Measurements from ENCODE around the gene MIS18A. TPM values are rescaled to one million over a fixed set of nuclear protein-coding genes. Genes with fewer than 3 reads are reported as not detected.

MIS18A gene
- total RNA-seq, 1 experiment from 2014 or later = 10.9 TPM

DNA sequence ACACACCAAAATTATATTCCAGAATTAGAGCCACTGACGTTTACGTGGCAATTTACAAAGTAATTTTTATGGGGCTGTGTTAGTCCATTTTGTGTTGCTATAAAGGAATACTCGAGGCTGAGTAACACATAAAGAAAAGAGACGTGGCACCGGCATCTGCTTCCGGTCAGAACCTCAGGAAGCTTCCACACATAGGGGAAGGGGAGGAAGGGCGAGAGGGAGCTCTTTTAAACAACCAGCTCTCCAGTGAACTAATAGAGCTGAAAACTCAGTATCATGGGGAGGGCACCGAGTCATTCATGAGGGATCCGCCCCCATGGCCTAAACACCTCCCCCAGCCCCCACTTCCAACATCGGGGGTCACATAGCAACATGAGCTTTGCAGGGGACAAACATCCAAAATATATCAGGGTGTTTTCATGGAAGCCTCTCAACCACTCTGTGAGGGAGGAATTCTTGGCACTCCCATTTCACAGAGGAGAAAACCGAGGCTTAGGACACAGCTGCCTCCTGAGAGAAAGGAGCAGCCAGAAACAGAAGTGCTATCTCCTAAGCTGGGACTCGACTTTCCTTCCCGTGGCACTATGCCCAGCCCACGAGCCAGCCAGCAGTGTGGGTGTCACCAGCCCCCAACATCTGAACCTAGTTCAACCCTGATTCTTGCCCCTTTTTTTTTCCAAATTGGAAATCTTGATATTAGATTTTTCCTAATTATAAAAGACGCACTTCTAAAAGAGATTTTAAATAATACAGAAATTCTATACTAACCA, 29.2 kb downstream of the MIS18A start:
- H3K27me3 Mint-ChIP-seq (ENCODE audit: unreplicated experiment) = peaks cover 81% of the 10 kb centered on the region
- no peaks in the 10 kb centered on the region for H3K36me3 Mint-ChIP-seq (ENCODE audit: insufficient read depth, unreplicated experiment)
- DNase-seq = no peak
- no peaks in the 10 kb centered on the region for H3K4me1 Mint-ChIP-seq (ENCODE audit: low read depth, unreplicated experiment)
- CTCF ChIA-PET = no interaction called here
- TF ChIP-seq, protein P1, sequence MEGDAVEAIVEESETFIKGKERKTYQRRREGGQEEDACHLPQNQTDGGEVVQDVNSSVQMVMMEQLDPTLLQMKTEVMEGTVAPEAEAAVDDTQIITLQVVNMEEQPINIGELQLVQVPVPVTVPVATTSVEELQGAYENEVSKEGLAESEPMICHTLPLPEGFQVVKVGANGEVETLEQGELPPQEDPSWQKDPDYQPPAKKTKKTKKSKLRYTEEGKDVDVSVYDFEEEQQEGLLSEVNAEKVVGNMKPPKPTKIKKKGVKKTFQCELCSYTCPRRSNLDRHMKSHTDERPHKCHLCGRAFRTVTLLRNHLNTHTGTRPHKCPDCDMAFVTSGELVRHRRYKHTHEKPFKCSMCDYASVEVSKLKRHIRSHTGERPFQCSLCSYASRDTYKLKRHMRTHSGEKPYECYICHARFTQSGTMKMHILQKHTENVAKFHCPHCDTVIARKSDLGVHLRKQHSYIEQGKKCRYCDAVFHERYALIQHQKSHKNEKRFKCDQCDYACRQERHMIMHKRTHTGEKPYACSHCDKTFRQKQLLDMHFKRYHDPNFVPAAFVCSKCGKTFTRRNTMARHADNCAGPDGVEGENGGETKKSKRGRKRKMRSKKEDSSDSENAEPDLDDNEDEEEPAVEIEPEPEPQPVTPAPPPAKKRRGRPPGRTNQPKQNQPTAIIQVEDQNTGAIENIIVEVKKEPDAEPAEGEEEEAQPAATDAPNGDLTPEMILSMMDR (IDR thresholded peaks at IDR 0.05; ENCODE audit: unreplicated experiment) = no peak
- H3K4me3 Mint-ChIP-seq (ENCODE audit: low read depth, unreplicated experiment) = no peak overlapping the region
- H3K27ac Mint-ChIP-seq (ENCODE audit: unreplicated experiment) = no peak overlapping the region
- BruUV-seq (replicated peaks) = no TSS peak
- intact Hi-C loops (cut with micrococcal nuclease; ENCODE audit: unreplicated experiment) = loop anchor here (10.0 kb wide), 1 partner anchor 165 kb away; no protein-coding TSS in a partner anchor
- peaks cover 2% of the 10 kb centered on the region for H3K9me3 Mint-ChIP-seq (ENCODE audit: low read depth, unreplicated experiment)

DNA sequence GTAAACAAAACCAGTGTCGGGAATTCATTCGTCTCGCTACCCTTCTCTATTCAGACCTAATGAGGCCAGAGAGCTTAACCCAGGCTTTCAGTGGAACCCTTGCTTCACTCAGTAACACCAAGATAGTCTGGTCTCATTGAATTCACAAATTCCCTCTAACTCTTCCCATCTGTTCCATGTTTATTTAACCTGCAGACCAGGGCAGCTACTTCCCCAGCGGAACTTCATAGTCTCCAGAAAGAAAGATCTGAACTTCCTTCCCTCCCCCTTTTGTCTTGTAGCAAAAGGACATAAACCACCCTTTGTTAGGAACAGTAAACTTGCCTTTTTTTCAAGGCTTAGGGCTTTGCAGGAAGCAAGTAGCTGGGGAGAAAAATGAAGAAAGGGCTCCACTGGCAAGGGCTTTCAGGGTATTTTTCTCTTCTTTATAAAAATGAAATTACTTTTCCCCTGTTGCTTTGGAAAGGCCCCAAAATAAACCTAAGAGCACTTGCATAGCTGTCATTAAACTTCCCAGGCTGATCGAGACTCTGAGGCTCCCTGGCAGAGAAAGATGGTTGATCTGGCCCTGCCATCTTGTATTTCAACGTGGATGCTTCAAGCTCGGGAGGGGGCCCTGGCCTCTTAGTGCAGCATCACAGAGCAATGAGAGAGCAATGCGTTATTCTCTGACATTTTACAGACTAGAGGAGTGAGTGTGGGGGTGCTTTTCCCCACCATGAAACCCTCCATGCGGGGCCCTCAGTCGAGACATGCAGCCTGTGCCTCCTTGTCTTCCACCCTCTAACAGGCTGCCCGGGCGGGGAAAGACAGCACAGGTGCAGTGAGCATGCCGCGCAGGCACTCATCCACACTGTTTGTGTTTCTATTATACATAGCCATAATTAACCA, 30.0 kb downstream of the MIS18A start:
- Mint-ChIP-seq H3K4me1 (ENCODE audit: low read depth, unreplicated experiment) (no peaks in the 10 kb centered on the region), H3K36me3 (ENCODE audit: insufficient read depth, unreplicated experiment) (no peaks in the 10 kb centered on the region), H3K4me3 (ENCODE audit: low read depth, unreplicated experiment) (no peak overlapping the region), H3K27me3 (ENCODE audit: unreplicated experiment) (peaks cover 82% of the 10 kb centered on the region), H3K9me3 (ENCODE audit: low read depth, unreplicated experiment) (peaks cover 2% of the 10 kb centered on the region), H3K27ac (ENCODE audit: unreplicated experiment) (no peak overlapping the region)
- DNase-seq = no peak
- CTCF ChIA-PET = interaction anchor here (1.1 kb wide), 1 partner anchor 9 kb away, joined by 3 read pairs; no protein-coding TSS in a partner anchor
- TF ChIP-seq, protein P1 (IDR thresholded peaks at IDR 0.05; ENCODE audit: unreplicated experiment) = no peak
- intact Hi-C loops (cut with micrococcal nuclease; ENCODE audit: unreplicated experiment) = no loop called here
- no TSS peak for BruUV-seq (replicated peaks)

DNA sequence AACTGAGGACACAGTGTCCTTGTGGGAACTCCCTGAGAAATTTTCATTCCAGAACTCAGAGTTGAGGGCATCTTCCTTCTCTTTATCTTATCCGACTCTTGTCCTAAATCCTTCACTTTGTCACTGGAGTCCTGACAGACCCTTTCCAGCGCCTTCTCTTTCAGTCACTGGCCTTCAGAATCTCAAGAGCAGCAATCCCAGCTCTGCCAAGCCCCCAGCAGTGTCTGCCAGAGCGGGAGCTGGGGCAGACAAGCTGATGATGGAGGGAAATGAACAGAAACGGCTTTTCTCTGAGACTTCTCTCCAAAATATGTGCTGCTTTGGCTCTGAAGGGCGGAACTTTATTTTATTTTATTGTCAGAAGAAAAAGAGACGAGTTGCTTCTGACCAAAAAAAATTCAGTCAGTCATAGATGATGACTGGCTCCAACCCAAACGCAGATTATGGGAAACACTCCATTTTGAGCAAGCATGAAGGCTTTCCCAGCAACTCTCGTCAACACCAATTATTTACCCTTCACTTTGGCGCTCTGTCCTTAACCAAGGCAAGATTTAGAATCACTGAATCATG, 32.2 kb downstream of the MIS18A start:
- intact Hi-C loops (cut with micrococcal nuclease; ENCODE audit: unreplicated experiment) = no loop called here
- Mint-ChIP-seq H3K4me3 (ENCODE audit: low read depth, unreplicated experiment) (no peak overlapping the region), H3K4me1 (ENCODE audit: low read depth, unreplicated experiment) (no peaks in the 10 kb centered on the region), H3K9me3 (ENCODE audit: low read depth, unreplicated experiment) (peaks cover 2% of the 10 kb centered on the region), H3K27ac (ENCODE audit: unreplicated experiment) (no peak overlapping the region), H3K27me3 (ENCODE audit: unreplicated experiment) (peaks cover 82% of the 10 kb centered on the region), H3K36me3 (ENCODE audit: insufficient read depth, unreplicated experiment) (no peaks in the 10 kb centered on the region)
- DNase-seq = no peak
- BruUV-seq (replicated peaks) = no TSS peak
- TF ChIP-seq, protein P1 (IDR thresholded peaks at IDR 0.05; ENCODE audit: unreplicated experiment) = no peak
- CTCF ChIA-PET = interaction anchor here (0.6 kb wide), 1 partner anchor 13 kb away, joined by 3 read pairs; no protein-coding TSS in a partner anchor

DNA sequence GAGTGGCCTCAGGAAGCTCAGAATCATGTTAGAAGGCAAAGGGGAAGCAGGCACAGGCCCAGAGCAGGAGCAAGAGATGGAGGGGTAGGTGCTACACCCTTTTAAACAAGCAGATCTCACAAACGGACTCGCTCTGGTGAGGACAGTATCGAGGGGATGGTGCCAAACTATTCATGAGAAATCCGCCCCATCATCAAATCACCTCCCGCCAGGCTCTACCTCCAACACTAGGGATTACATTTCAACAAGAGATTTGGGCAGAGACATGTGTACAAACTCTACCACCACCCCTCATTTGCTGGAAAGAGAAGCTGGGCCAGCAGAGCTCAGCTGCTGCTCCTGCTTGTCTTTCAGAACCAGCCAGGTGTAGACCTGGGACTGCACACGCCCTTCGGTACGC, 32.9 kb downstream of the MIS18A start:
- no peaks in the 10 kb centered on the region for H3K36me3 Mint-ChIP-seq (ENCODE audit: insufficient read depth, unreplicated experiment)
- H3K4me3 Mint-ChIP-seq (ENCODE audit: low read depth, unreplicated experiment) = no peak overlapping the region
- TF ChIP-seq, protein P1 (IDR thresholded peaks at IDR 0.05; ENCODE audit: unreplicated experiment) = no peak
- DNase-seq = no peak
- no peaks in the 10 kb centered on the region for H3K9me3 Mint-ChIP-seq (ENCODE audit: low read depth, unreplicated experiment)
- H3K4me1 Mint-ChIP-seq (ENCODE audit: low read depth, unreplicated experiment) = no peaks in the 10 kb centered on the region
- peaks cover 75% of the 10 kb centered on the region for H3K27me3 Mint-ChIP-seq (ENCODE audit: unreplicated experiment)
- intact Hi-C loops (cut with micrococcal nuclease; ENCODE audit: unreplicated experiment) = no loop called here
- no TSS peak for BruUV-seq (replicated peaks)
- CTCF ChIA-PET = no interaction called here
- H3K27ac Mint-ChIP-seq (ENCODE audit: unreplicated experiment) = no peak overlapping the region

Data from Calu3 (cell line).